MM.1S (cell line): ENCODE results near the gene ZNF670.

Source experiments
- EZH2 ChIP-seq: fragments of 300-600 bp; sonication (generic); optimal IDR thresholded peaks from 2 replicates; pipeline ENCODE3; 2017; ENCODE audit warnings: low read depth, mild to moderate bottlenecking, antibody characterized with exemption, low read length, mixed read lengths
- EZH2phosphoT487 ChIP-seq: fragments of 300-600 bp; sonication (generic); IDR thresholded peaks from 2 replicates; pipeline ENCODE4 v1.6.1; 2018; ENCODE audit warnings: antibody characterized with exemption, low read length

DNA sequence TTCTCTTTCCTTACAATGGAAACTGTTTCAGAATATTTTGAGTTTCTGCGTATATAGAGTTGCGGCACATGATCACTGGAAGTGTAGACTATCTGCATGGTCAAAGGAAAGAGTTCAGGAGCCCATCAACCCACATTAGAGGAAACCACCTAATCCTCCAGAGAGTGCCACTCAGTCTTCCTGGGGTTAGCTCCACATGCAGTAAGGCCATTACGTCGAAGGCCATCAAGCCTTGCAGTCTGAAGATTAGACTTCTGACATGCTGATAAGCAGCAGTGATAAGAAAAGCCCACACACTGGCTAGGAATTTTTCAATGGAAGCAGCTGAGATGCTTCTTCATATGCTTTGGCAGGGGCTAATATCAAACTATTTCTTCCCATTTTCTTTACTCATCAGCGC, 17.9 kb upstream of the ZNF670 start:
- TF ChIP-seq EZH2: no peak
- TF ChIP-seq EZH2phosphoT487: no peak
